ENCODE results near the gene LGI2. TPM values are rescaled to one million over a fixed set of nuclear protein-coding genes. Genes with fewer than 3 reads are reported as not detected.

The LGI2 gene
- total and polyA plus RNA-seq, 4 donors: 0.18 to 1.8 (median 0.88) TPM

DNA sequence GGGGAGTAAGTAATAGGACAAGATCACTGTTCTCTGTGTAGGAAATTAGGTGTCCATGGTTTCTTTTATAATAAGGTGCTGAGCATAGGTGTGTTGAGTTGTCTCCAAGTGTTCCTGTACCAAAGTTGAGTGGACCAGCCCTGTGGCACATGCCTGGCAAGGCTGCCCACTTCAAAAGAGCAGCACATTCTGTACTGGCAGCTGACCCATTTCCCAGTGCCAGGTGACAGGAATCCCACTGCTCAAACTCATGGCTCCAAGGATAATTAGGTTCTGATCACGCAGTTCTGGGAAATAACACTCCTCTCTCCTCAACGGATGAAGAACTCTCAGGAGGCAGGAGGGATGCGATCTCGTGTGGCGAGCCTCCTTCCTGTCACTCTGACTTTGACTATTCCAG is 12.8 kb upstream of the LGI2 start:
- peaks cover 0 to 3% (median 0%) of the 10 kb centered on the region in 5 donors for H3K4me1 ChIP-seq (ENCODE audit: control insufficient read depth in 5 of 5, insufficient read depth in 5 of 5, low read length in 5 of 5)
- H3K27ac ChIP-seq (ENCODE audit: low read depth in 1 of 2, low read length in 1 of 2): no peak overlapping the region
- no peak overlapping the region for H3K9ac ChIP-seq (ENCODE audit: insufficient read depth in 1 of 2, low read length in 2 of 2)
- no peaks in the 10 kb centered on the region for H3K36me3 ChIP-seq (ENCODE audit: control insufficient read depth in 4 of 4, insufficient read depth in 4 of 4, low read length in 4 of 4)
- WGBS, 2 donors: 76 to 77% methylated on average over 5 of the region's 5 CpGs
- no peak overlapping the region for H3K4me3 ChIP-seq
- no peaks in the 10 kb centered on the region for H3K9me3 ChIP-seq (ENCODE audit: control insufficient read depth in 4 of 4, insufficient read depth in 3 of 4, low read length in 3 of 4)
- no peak for ATAC-seq (ENCODE audit: insufficient read depth, low FRiP score)
- no peak for DNase-seq
- peaks cover 0 to 4% (median 0%) of the 10 kb centered on the region in 3 donors for H3K27me3 ChIP-seq (ENCODE audit: control insufficient read depth in 3 of 3, insufficient read depth in 3 of 3, low read length in 2 of 3)
- TF ChIP-seq CTCF (IDR thresholded peaks at IDR 0.05; ENCODE audit: control extremely low read depth, extremely low read depth): no peak

- Histone ChIP-seq H3K27me3 (ENCODE audit: control insufficient read depth in 3 of 3, insufficient read depth in 3 of 3, low read length in 2 of 3) (no peaks in the 10 kb centered on the region), H3K4me3 (no peak overlapping the region), H3K36me3 (ENCODE audit: control insufficient read depth in 4 of 4, insufficient read depth in 4 of 4, low read length in 4 of 4) (no peaks in the 10 kb centered on the region), H3K27ac (ENCODE audit: low read depth in 1 of 2, low read length in 1 of 2) (no peak overlapping the region), H3K9ac (ENCODE audit: insufficient read depth in 1 of 2, low read length in 2 of 2) (no peak overlapping the region), H3K9me3 (ENCODE audit: control insufficient read depth in 4 of 4, insufficient read depth in 3 of 4, low read length in 3 of 4) (peaks cover 0 to 8% (median 0%) of the 10 kb centered on the region in 4 donors), H3K4me1 (ENCODE audit: control insufficient read depth in 5 of 5, insufficient read depth in 5 of 5, low read length in 5 of 5) (peaks cover 0 to 38% (median 10%) of the 10 kb centered on the region in 5 donors)
- 81 to 83% methylated on average over 4 of the region's 4 CpGs for WGBS, 2 donors
- ATAC-seq (ENCODE audit: insufficient read depth, low FRiP score) (no peak), DNase-seq (peak in 2 of 3 donors; percentile 79 to 85)
- no peak for TF ChIP-seq CTCF (IDR thresholded peaks at IDR 0.05; ENCODE audit: control extremely low read depth, extremely low read depth)
Observed at GRCh38 chr4:25033526-25033925, 2.8 kb upstream of the LGI2 start.

GRCh38 chr4:25032126-25032525 is 1.4 kb upstream of the LGI2 start:
- no peak overlapping the region for H3K4me3 ChIP-seq
- H3K9ac ChIP-seq (ENCODE audit: insufficient read depth in 1 of 2, low read length in 2 of 2): no peak overlapping the region
- DNase-seq: no peak
- H3K36me3 ChIP-seq (ENCODE audit: control insufficient read depth in 4 of 4, insufficient read depth in 4 of 4, low read length in 4 of 4): no peaks in the 10 kb centered on the region
- H3K27me3 ChIP-seq (ENCODE audit: control insufficient read depth in 3 of 3, insufficient read depth in 3 of 3, low read length in 2 of 3): peaks cover 0 to 5% (median 0%) of the 10 kb centered on the region in 3 donors
- H3K9me3 ChIP-seq (ENCODE audit: control insufficient read depth in 4 of 4, insufficient read depth in 3 of 4, low read length in 3 of 4): peaks cover 0 to 8% (median 0%) of the 10 kb centered on the region in 4 donors
- peaks cover 0 to 38% (median 10%) of the 10 kb centered on the region in 5 donors for H3K4me1 ChIP-seq (ENCODE audit: control insufficient read depth in 5 of 5, insufficient read depth in 5 of 5, low read length in 5 of 5)
- WGBS, 2 donors: 88 to 93% methylated on average over 2 of the region's 2 CpGs
- no peak overlapping the region for H3K27ac ChIP-seq (ENCODE audit: low read depth in 1 of 2, low read length in 1 of 2)
- TF ChIP-seq CTCF (IDR thresholded peaks at IDR 0.05; ENCODE audit: control extremely low read depth, extremely low read depth): no peak
- ATAC-seq (ENCODE audit: insufficient read depth, low FRiP score): no peak

DNA sequence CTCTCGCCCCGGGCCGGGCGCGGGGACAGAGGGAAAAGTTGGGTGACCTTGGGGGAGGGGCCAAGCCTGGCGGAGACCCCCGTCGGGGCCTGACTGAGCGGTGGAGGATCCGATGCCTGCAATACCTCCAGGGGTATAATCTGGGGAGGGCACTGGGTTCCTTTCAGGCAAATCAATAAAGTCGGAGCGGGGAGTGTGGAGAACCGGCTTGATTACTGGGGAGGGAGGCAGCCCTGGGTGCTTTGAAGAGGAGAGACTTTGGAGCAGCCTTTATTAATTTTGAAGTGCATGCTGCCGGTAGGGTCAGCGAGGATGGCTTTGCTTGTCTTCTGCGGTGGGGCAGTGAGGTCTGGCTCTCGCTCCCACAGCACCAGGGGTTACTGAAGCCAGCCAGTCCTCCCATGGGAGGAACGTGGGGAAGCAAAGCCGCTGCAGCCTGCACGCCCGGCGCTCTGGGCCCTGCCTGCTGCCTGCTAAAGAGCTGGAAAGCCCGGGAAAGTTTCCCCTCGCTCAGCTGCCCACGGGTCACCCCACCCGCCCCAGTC is 403 bp upstream of the LGI2 start:
- Histone ChIP-seq H3K9me3 (ENCODE audit: control insufficient read depth in 4 of 4, insufficient read depth in 3 of 4, low read length in 3 of 4) (peaks cover 0 to 8% (median 0%) of the 10 kb centered on the region in 4 donors), H3K36me3 (ENCODE audit: control insufficient read depth in 4 of 4, insufficient read depth in 4 of 4, low read length in 4 of 4) (no peaks in the 10 kb centered on the region), H3K4me1 (ENCODE audit: control insufficient read depth in 5 of 5, insufficient read depth in 5 of 5, low read length in 5 of 5) (peaks cover 0 to 38% (median 10%) of the 10 kb centered on the region in 5 donors), H3K27ac (ENCODE audit: low read depth in 1 of 2, low read length in 1 of 2) (no peak overlapping the region), H3K9ac (ENCODE audit: insufficient read depth in 1 of 2, low read length in 2 of 2) (no peak overlapping the region), H3K4me3 (no peak overlapping the region), H3K27me3 (ENCODE audit: control insufficient read depth in 3 of 3, insufficient read depth in 3 of 3, low read length in 2 of 3) (peaks cover 0 to 5% (median 4%) of the 10 kb centered on the region in 3 donors)
- no peak for TF ChIP-seq CTCF (IDR thresholded peaks at IDR 0.05; ENCODE audit: control extremely low read depth, extremely low read depth)
- DNase-seq (peak; percentile 41 to 47 (median 42)), ATAC-seq (ENCODE audit: insufficient read depth, low FRiP score) (no peak)
- 6 to 7% methylated on average over 26 of the region's 26 CpGs for WGBS, 2 donors
